ENCODE data around the gene CXCL3. TPM values are rescaled to one million over a fixed set of nuclear protein-coding genes. Genes with fewer than 3 reads are reported as not detected.

CXCL3 gene
- total RNA-seq, 2 donors from 2014 or later, result 1.4 to 4.8 TPM

- H3K4me1 ChIP-seq (replicated peaks), result no peaks in the 10 kb centered on the region
- H3K27me3 ChIP-seq (replicated peaks; ENCODE audit: insufficient read depth), result no peaks in the 10 kb centered on the region
- no peaks in the 10 kb centered on the region for H3K9me3 ChIP-seq
- no peak overlapping the region for H3K27ac ChIP-seq
- 95% methylated on average over 2 of the region's 2 CpGs for WGBS
- no peak for TF ChIP-seq POLR2AphosphoS5 (IDR thresholded peaks at IDR 0.05)
- TF ChIP-seq, protein P1, sequence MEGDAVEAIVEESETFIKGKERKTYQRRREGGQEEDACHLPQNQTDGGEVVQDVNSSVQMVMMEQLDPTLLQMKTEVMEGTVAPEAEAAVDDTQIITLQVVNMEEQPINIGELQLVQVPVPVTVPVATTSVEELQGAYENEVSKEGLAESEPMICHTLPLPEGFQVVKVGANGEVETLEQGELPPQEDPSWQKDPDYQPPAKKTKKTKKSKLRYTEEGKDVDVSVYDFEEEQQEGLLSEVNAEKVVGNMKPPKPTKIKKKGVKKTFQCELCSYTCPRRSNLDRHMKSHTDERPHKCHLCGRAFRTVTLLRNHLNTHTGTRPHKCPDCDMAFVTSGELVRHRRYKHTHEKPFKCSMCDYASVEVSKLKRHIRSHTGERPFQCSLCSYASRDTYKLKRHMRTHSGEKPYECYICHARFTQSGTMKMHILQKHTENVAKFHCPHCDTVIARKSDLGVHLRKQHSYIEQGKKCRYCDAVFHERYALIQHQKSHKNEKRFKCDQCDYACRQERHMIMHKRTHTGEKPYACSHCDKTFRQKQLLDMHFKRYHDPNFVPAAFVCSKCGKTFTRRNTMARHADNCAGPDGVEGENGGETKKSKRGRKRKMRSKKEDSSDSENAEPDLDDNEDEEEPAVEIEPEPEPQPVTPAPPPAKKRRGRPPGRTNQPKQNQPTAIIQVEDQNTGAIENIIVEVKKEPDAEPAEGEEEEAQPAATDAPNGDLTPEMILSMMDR (IDR thresholded peaks at IDR 0.05), result no peak
- TF ChIP-seq POLR2A (IDR thresholded peaks at IDR 0.05), result no peak
- DNase-seq (ENCODE audit: low spot score), result no peak
- no peak overlapping the region for H3K4me3 ChIP-seq
- no peaks in the 10 kb centered on the region for H3K36me3 ChIP-seq
- intact Hi-C loops (cut with DNase I), result no loop called here
Observed at GRCh38 chr4:74066232-74066631, 27.7 kb upstream of the CXCL3 start.

DNA sequence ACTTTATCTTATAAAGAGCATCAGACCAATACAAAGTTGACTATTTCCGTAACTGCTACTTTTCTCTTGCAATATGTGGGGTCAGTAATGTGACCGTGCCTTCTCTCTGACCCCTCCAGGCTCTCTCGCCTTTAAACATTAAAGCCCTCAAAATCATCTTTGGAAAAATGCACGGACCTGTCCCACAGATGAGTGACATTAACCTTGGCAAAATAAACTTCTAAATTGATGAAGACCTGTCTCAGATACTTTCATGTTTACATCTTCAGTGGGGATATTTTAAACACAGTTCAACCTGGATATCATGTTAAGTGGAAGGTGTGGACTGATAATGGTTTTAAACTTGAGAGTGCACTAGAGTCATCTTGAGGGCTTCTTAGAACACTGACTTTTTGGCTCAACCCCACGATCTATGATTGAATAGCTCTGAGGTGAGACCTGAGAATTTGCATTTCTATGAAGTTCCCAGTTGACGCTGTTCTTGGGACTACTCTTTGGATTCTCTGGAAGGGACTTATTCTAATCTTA lies 26.7 kb upstream of the CXCL3 start:
- intact Hi-C loops (cut with DNase I), result no loop called here
- 68% methylated on average over 6 of the region's 6 CpGs for WGBS
- DNase-seq (ENCODE audit: low spot score), result no peak
- Histone ChIP-seq H3K4me3 (no peak overlapping the region), H3K27me3 (replicated peaks; ENCODE audit: insufficient read depth) (no peaks in the 10 kb centered on the region), H3K4me1 (replicated peaks) (no peaks in the 10 kb centered on the region), H3K27ac (no peak overlapping the region), H3K36me3 (no peaks in the 10 kb centered on the region), H3K9me3 (no peaks in the 10 kb centered on the region)
- no peak for TF ChIP-seq POLR2AphosphoS5 (IDR thresholded peaks at IDR 0.05)
- TF ChIP-seq, protein P1 (IDR thresholded peaks at IDR 0.05), result no peak
- no peak for TF ChIP-seq POLR2A (IDR thresholded peaks at IDR 0.05)

GRCh38 chr4:74063859-74064258 lies 25.4 kb upstream of the CXCL3 start:
- Histone ChIP-seq H3K4me3 (no peak overlapping the region), H3K27ac (no peak overlapping the region), H3K36me3 (no peaks in the 10 kb centered on the region), H3K4me1 (replicated peaks) (no peaks in the 10 kb centered on the region), H3K9me3 (no peaks in the 10 kb centered on the region), H3K27me3 (replicated peaks; ENCODE audit: insufficient read depth) (no peaks in the 10 kb centered on the region)
- DNase-seq (ENCODE audit: low spot score), result no peak
- TF ChIP-seq POLR2AphosphoS5 (IDR thresholded peaks at IDR 0.05) (no peak), POLR2A (IDR thresholded peaks at IDR 0.05) (no peak)
- TF ChIP-seq, protein P1 (IDR thresholded peaks at IDR 0.05), result no peak
- 38% methylated on average over 1 of the region's 1 CpG for WGBS
- intact Hi-C loops (cut with DNase I), result no loop called here

GRCh38 chr4:74062953-74063352 lies 24.5 kb upstream of the CXCL3 start:
- TF ChIP-seq POLR2AphosphoS5 (IDR thresholded peaks at IDR 0.05) (no peak), POLR2A (IDR thresholded peaks at IDR 0.05) (no peak)
- TF ChIP-seq, protein P1 (IDR thresholded peaks at IDR 0.05), result no peak
- Histone ChIP-seq H3K4me3 (no peak overlapping the region), H3K27me3 (replicated peaks; ENCODE audit: insufficient read depth) (no peaks in the 10 kb centered on the region), H3K9me3 (no peaks in the 10 kb centered on the region), H3K4me1 (replicated peaks) (no peaks in the 10 kb centered on the region), H3K36me3 (no peaks in the 10 kb centered on the region), H3K27ac (no peak overlapping the region)
- no peak for DNase-seq (ENCODE audit: low spot score)
- intact Hi-C loops (cut with DNase I), result no loop called here

- Histone ChIP-seq H3K27ac (no peak overlapping the region), H3K36me3 (no peaks in the 10 kb centered on the region), H3K9me3 (no peaks in the 10 kb centered on the region), H3K27me3 (replicated peaks; ENCODE audit: insufficient read depth) (no peaks in the 10 kb centered on the region), H3K4me1 (replicated peaks) (no peaks in the 10 kb centered on the region), H3K4me3 (no peak overlapping the region)
- no peak for DNase-seq (ENCODE audit: low spot score)
- intact Hi-C loops (cut with DNase I), result no loop called here
- no peak for TF ChIP-seq POLR2AphosphoS5 (IDR thresholded peaks at IDR 0.05)
- TF ChIP-seq, protein P1 (IDR thresholded peaks at IDR 0.05), result no peak
- TF ChIP-seq POLR2A (IDR thresholded peaks at IDR 0.05), result no peak
Observed at GRCh38 chr4:74061430-74061829, 22.9 kb upstream of the CXCL3 start.
